Peyer's patch (tissue), 4 donors: ENCODE data around the gene IL22RA2.

ENCODE experiments used
- POLR2A ChIP-seq, 2 donors: fragments of 450-650 bp; IDR thresholded peaks; one replicate each; pipeline ENCODE4 v1.5.1; 2017; ENCODE audit warnings: antibody characterized with exemption in 2 of 2, mild to moderate bottlenecking in 2 of 2, moderate library complexity in 2 of 2
- TF ChIP-seq, protein P1 (sequence below), 6 experiments: fragments of 450-650 bp in 4 of 6; fragments of 200-600 bp in 2 of 6; sonication (generic) in 1 of 6; IDR thresholded peaks; one replicate each; pipeline ENCODE4 v1.5.1; 2017 to 2019; ENCODE audit warnings: antibody characterized with exemption in 6 of 6, mild to moderate bottlenecking in 3 of 6, moderate library complexity in 1 of 6

DNA sequence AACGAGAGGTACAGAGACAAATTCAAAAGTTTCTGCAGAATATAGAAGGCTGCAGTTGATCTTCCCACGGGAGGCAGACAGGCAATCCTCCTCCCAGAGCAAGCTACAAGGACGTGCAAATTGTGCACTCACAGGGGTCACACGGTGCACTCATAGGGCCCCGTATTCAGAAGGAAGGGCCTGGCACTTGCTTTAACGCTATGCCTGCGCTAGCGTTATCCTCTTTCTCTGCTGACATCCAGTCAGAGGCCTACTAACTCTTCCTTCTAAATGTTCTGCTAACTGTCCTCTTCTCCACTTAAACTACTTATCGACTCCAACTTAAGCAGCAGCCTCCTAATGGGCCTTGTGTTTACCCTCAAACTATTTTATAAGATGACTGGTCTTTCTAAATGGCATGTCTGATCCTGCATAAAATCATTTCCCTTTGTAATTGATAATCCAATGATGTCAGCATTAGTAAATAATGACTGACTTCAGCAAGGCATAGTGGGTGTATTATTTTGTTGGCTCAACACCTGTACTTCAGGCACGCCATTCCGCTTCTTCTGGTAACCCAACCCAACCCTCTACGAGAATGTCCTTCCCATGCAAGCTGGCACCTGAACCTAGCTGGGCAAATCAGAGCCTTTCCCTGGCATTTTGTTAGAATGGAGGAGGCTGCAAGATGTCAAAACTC is 43.6 kb upstream of the IL22RA2 start:
- TF ChIP-seq, protein P1, sequence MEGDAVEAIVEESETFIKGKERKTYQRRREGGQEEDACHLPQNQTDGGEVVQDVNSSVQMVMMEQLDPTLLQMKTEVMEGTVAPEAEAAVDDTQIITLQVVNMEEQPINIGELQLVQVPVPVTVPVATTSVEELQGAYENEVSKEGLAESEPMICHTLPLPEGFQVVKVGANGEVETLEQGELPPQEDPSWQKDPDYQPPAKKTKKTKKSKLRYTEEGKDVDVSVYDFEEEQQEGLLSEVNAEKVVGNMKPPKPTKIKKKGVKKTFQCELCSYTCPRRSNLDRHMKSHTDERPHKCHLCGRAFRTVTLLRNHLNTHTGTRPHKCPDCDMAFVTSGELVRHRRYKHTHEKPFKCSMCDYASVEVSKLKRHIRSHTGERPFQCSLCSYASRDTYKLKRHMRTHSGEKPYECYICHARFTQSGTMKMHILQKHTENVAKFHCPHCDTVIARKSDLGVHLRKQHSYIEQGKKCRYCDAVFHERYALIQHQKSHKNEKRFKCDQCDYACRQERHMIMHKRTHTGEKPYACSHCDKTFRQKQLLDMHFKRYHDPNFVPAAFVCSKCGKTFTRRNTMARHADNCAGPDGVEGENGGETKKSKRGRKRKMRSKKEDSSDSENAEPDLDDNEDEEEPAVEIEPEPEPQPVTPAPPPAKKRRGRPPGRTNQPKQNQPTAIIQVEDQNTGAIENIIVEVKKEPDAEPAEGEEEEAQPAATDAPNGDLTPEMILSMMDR (IDR thresholded peaks at IDR 0.05), result no peak
- TF ChIP-seq POLR2A (IDR thresholded peaks at IDR 0.05), result no peak
